GM23338 (cell line): Measurements from ENCODE around the gene RNF183.

Source experiments
- CREB1 ChIP-seq: fragments of 250-450 bp; sonication (Bioruptor Pico); IDR thresholded peaks from 2 replicates; pipeline ENCODE4 v1.5.0; 2020; ENCODE audit warnings: low read depth, mild to moderate bottlenecking, moderate library complexity
- ETS1 ChIP-seq: IDR thresholded peaks from 2 replicates; pipeline ENCODE4 v1.6.1; 2016; ENCODE audit warnings: antibody characterized with exemption
- EZH2 ChIP-seq: fragments of 200-600 bp; sonication (generic); IDR thresholded peaks from one replicate; pipeline ENCODE4 v1.8.0; 2017; ENCODE audit warnings: antibody characterized with exemption, mild to moderate bottlenecking, low read depth; ENCODE audit not compliant: unreplicated experiment
- EZH2phosphoT487 ChIP-seq: fragments of 200-600 bp; sonication (generic); IDR thresholded peaks from one replicate; pipeline ENCODE4 v1.8.1; 2018; ENCODE audit warnings: antibody characterized with exemption; ENCODE audit not compliant: unreplicated experiment
- NANOG ChIP-seq: IDR thresholded peaks from 2 replicates; pipeline ENCODE4 v1.6.1; 2016; ENCODE audit warnings: antibody characterized with exemption, borderline replicate concordance
- POLR2AphosphoS5 ChIP-seq: IDR thresholded peaks from 2 replicates; pipeline ENCODE4 v1.6.1; 2016; ENCODE audit warnings: antibody characterized with exemption, low read depth
- REST ChIP-seq: IDR thresholded peaks from one replicate; pipeline ENCODE4 v1.6.1; 2018; ENCODE audit warnings: antibody characterized with exemption; ENCODE audit not compliant: unreplicated experiment
- ZNF114 ChIP-seq: fragments of 250-450 bp; sonication (Bioruptor Pico); IDR thresholded peaks from 2 replicates; pipeline ENCODE4 v1.5.0; 2020; ENCODE audit warnings: mild to moderate bottlenecking, moderate library complexity
- ZNF331 ChIP-seq: fragments of 250-450 bp; sonication (Bioruptor Pico); IDR thresholded peaks from 2 replicates; pipeline ENCODE4 v1.5.0; 2020; ENCODE audit warnings: low read depth, mild to moderate bottlenecking, moderate library complexity
- TF ChIP-seq, protein P1 (sequence below), 2 experiments: fragments of 200-600 bp in 1 of 2; sonication (generic) in 1 of 2; conservative IDR thresholded peaks; 2 replicates each; pipeline versions ENCODE4 v1.5.1 to v1.6.1; 2016 to 2017; ENCODE audit warnings: antibody characterized with exemption in 2 of 2, low read depth in 2 of 2, mild to moderate bottlenecking in 2 of 2, moderate library complexity in 1 of 2

DNA sequence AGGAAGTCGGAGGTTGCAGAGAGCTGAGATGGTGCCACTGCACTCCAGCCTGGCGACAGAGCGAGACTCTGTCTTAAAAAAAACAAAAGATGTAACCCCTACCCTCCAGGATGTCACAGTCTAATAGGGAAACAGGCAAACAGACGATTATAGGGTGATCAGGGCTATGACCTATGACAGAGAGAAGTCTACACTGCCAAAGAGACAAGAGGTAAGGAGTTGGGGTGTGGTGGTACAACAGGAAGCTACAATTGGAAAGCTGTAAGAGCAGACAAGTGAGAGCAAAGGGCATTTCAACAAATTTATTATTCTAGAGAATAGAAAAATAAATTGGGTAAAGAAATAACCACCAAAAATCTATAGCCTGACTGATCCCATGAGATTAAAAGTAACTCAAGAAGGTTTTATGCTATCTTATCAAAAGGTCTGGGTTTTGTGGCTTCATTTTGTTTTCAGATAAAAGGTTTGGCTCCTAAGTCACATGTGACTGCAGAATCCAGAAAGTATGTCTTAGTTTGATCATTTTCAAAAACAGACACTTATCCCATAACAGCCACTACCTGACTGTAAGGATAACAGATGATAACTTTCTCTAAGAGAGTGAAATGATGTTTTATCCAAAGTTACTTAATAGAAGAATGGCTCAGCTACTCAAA lies 35.1 kb downstream of the RNF183 start:
- TF ChIP-seq, protein P1, sequence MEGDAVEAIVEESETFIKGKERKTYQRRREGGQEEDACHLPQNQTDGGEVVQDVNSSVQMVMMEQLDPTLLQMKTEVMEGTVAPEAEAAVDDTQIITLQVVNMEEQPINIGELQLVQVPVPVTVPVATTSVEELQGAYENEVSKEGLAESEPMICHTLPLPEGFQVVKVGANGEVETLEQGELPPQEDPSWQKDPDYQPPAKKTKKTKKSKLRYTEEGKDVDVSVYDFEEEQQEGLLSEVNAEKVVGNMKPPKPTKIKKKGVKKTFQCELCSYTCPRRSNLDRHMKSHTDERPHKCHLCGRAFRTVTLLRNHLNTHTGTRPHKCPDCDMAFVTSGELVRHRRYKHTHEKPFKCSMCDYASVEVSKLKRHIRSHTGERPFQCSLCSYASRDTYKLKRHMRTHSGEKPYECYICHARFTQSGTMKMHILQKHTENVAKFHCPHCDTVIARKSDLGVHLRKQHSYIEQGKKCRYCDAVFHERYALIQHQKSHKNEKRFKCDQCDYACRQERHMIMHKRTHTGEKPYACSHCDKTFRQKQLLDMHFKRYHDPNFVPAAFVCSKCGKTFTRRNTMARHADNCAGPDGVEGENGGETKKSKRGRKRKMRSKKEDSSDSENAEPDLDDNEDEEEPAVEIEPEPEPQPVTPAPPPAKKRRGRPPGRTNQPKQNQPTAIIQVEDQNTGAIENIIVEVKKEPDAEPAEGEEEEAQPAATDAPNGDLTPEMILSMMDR (conservative IDR thresholded peaks at IDR 0.05; ENCODE audit: low read depth in 2 of 2) = no peak
- TF ChIP-seq ETS1 (no peak), EZH2 (no peak), REST (no peak), EZH2phosphoT487 (no peak), NANOG (no peak), CREB1 (no peak), POLR2AphosphoS5 (no peak), ZNF114 (no peak), ZNF331 (CRISPR knock-in tag) (no peak)
